ENCODE data around the gene ATP6V0E1.
"Not testable (repeated sequence)": the region's sequence is repeated elsewhere in the genome, so short reads cannot be mapped to it uniquely, and the experiment has no call there.

The ATP6V0E1 gene

GRCh38 chr5:173069671-173070070 is 86.1 kb downstream of the ATP6V0E1 start:
- in situ Hi-C loops (cut with MboI; ENCODE audit: low sequenced_read_pairs), result no loop called here

DNA sequence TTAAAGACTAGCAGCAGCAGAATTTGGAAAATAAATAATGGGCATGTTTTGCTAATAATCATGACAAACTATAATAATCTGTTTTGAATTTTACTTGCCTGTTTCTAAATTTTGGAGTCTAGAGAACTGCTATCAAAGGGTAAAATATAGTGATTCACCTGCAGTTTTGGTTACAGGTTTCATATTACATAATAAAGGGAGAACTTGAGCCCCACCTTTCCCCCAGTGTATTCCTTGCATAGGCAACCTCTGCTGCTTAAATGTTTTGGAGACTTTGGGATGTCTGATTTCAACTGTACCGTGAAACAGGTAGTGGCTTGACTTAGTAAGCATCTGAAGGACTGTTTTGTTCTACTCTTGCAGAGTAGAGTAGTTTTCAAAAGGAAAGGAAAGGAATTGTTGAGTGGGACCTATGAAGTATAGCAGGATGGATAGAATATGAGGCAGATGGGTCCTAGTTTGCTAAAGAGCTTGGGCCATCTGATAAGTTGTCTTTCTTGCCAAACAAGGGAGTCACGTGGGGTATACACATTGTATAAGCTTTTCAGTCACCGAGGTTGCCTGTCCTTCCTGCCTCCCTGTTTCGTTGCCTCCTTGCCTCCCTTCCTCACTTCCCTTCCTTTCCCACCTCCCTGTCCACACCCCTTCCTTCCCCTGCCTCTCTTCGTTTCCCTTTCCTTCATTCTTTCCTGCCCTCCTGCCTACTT is 91.7 kb downstream of the ATP6V0E1 start:
- in situ Hi-C loops (cut with MboI; ENCODE audit: low sequenced_read_pairs), result no loop called here

DNA sequence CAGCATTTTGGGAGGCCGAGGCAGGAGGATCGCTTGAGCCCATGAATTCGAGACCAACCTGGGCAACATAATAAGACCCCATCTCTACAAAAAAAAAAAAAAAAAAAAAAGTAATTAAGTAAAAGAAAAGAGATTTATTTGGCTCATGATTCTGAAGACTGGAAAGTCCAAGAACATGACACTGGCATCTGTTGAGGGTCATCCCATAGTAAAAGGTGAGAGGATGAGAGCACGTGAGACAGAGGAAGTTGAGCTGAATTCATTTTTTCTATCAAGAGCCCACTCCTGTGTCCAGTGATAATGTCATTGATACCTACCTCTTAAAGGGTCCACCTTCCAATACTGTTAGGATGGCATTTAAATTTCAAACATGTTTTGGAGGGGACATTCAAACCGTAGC is 92.4 kb downstream of the ATP6V0E1 start:
- in situ Hi-C loops (cut with MboI; ENCODE audit: low sequenced_read_pairs), result no loop called here

DNA sequence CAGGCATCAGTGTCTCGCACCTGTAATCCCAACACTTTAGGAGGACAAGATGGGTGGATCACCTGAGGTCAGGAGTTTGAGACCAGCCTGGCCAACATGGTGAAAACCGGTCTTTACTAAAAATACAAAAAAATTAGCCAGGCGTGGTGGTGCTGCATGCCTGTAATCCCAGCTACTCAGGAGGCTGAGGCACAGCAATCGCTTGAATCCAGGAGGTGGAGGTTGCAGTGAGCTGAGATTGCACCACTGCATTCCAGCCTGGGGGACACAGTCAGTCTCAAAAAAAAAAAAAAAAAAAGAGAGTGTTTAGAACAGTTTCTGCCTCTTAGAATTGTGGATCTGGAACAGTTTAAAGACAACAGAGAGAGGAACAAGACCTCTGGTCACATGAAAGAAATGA is 92.9 kb downstream of the ATP6V0E1 start:
- in situ Hi-C loops (cut with MboI; ENCODE audit: low sequenced_read_pairs), result not testable (repeated sequence)

GRCh38 chr5:173078878-173079277 is 95.3 kb downstream of the ATP6V0E1 start:
- in situ Hi-C loops (cut with MboI; ENCODE audit: low sequenced_read_pairs), result no loop called here

Data from hTERT RPE-1 (cell line).